GM21737 (cell line): ENCODE data around the gene PRPF38A.

ENCODE experiments used
- ATAC-seq: cut with Tn5 transposase; IDR thresholded peaks from one replicate; pipeline ENCODE4 v1.9.1; 2021; ENCODE audit warnings: mild to moderate bottlenecking, moderate library complexity; ENCODE audit not compliant: unreplicated experiment

PRPF38A gene

GRCh38 chr1:52455686-52456085, 51.3 kb downstream of the PRPF38A start:
- no peak for ATAC-seq

- ATAC-seq, result no peak
These were observed 56.3 kb downstream of the PRPF38A start for GRCh38 chr1:52460694-52461093.

- no peak for ATAC-seq
These were observed 57.4 kb downstream of the PRPF38A start for GRCh38 chr1:52461821-52462220.

GRCh38 chr1:52463891-52464290, 59.5 kb downstream of the PRPF38A start:
- no peak for ATAC-seq

GRCh38 chr1:52469108-52469507, 64.7 kb downstream of the PRPF38A start:
- ATAC-seq, result no peak
